Suprapubic skin (tissue), 4 donors: Measurements from ENCODE around the gene LINS1.

Source experiments
- CTCF ChIP-seq, 2 donors: fragments of 200-600 bp in 1 of 2; fragments of 450-650 bp in 1 of 2; sonication (generic) in 1 of 2; IDR thresholded peaks; one replicate each; pipeline ENCODE4 v1.5.1; 2016 to 2019; ENCODE audit warnings: antibody characterized with exemption in 2 of 2, mild to moderate bottlenecking in 1 of 2, moderate library complexity in 1 of 2
- EP300 ChIP-seq: sonication (generic); formaldehyde crosslinking; IDR thresholded peaks from one replicate; pipeline ENCODE4 v1.6.1; 2017; ENCODE audit warnings: antibody characterized with exemption
- POLR2A ChIP-seq, 2 donors: fragments of 450-650 bp; IDR thresholded peaks; one replicate each; pipeline ENCODE4 v1.6.1; 2017; ENCODE audit warnings: antibody characterized with exemption in 2 of 2, mild to moderate bottlenecking in 2 of 2, moderate library complexity in 2 of 2
- POLR2AphosphoS5 ChIP-seq, 3 donors: sonication (generic); formaldehyde crosslinking; IDR thresholded peaks; one replicate each; pipeline ENCODE4 v1.6.1; 2017; ENCODE audit warnings: antibody characterized with exemption in 3 of 3

- TF ChIP-seq CTCF (IDR thresholded peaks at IDR 0.05) (no peak), POLR2A (IDR thresholded peaks at IDR 0.05) (no peak), EP300 (no peak), POLR2AphosphoS5 (IDR thresholded peaks at IDR 0.05) (no peak)
These were observed 57.0 kb downstream of the LINS1 start for GRCh38 chr15:100544946-100545345.
